Skeletal muscle cell (primary cell): ENCODE data around the gene SPTSSB.

ENCODE experiments used
- DNase-seq: peaks from one replicate; pipeline ENCODE4 v3.0.0-alpha.2; 2010; ENCODE audit warnings: low read depth
- H3K4me3 ChIP-seq: 2 replicates; pipeline ENCODE4 v1.5.1; 2011; ENCODE audit warnings: low read depth, mild to moderate bottlenecking, control low read depth, low read length, moderate library complexity

The SPTSSB gene

DNA sequence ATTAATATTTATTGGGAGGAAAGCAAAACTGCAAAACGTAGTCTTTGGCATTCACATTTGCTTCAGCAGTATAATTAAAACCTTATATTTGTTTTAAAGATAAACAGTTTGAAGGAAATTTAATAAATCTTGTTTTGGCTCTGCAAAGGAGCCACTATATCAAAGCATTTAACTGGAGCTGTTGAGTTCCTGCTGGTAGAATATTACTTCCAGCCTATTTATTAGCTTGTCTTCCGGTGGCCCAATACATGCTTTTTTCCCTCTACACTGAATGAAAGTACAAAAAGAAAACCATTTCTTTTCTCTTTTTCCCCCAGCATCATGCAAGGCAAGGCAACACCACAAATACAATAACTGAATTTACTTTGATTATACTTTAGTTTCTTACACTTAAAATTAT lies 26.3 kb downstream of the SPTSSB start:
- no peak overlapping the region for H3K4me3 ChIP-seq
- no peak for DNase-seq

DNA sequence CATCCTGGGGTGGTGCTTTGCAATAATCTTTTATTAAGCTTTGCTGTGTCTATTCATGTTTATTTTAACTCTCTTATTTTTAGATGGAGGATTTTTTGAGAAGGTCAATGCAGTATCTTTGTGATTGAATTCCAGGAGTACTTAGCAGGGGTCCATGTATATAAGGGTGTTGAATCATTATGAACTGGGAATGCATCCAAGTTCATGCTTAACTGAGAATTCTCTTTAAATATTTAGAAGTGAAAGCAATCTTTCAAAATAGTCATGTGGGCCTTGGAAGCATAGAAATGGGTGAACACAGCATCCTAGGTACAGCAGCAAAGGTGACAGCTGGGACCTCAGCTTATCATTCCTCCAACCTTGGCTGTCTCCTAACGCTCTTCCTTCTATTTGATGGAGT lies 27.3 kb downstream of the SPTSSB start:
- H3K4me3 ChIP-seq, result no peak overlapping the region
- no peak for DNase-seq

DNA sequence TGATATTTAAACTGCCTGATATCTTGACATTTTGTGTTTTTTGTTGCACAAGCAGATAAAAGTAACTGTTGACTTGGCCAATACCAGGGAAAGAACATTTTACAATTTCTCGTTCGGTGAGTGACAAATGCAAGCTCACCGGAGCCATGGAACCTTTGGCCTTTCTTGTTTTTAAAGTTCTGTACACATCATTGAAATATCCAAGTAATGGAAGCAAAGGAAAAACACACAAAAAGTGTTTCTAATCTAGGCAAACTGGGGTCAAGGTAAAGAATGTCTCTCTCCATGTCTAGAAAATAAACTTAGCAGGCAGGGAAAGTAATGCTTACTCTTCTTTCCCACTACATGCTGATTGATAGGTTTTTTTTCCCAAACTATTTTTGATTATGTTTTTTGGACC lies 27.8 kb downstream of the SPTSSB start:
- DNase-seq, result no peak
- H3K4me3 ChIP-seq, result no peak overlapping the region

DNA sequence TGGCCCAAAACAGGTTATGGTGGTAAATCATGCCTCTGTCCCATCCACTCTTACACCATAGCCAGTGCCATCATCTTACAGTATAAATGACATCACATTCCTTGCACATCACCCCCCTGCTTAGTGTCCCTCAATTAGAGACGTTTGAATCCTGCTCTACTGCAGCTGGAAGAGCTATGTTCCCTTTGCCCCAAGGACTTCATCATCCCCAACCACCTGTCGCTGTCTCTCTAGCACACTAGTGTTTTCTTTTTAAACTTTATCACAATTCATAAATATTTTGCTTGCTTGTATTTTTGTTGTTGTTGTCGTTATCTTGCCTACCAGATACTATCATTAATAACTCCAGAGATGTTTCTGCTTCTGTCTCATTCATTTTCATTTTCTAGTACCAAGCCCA lies 28.7 kb downstream of the SPTSSB start:
- DNase-seq, result no peak
- no peak overlapping the region for H3K4me3 ChIP-seq

DNA sequence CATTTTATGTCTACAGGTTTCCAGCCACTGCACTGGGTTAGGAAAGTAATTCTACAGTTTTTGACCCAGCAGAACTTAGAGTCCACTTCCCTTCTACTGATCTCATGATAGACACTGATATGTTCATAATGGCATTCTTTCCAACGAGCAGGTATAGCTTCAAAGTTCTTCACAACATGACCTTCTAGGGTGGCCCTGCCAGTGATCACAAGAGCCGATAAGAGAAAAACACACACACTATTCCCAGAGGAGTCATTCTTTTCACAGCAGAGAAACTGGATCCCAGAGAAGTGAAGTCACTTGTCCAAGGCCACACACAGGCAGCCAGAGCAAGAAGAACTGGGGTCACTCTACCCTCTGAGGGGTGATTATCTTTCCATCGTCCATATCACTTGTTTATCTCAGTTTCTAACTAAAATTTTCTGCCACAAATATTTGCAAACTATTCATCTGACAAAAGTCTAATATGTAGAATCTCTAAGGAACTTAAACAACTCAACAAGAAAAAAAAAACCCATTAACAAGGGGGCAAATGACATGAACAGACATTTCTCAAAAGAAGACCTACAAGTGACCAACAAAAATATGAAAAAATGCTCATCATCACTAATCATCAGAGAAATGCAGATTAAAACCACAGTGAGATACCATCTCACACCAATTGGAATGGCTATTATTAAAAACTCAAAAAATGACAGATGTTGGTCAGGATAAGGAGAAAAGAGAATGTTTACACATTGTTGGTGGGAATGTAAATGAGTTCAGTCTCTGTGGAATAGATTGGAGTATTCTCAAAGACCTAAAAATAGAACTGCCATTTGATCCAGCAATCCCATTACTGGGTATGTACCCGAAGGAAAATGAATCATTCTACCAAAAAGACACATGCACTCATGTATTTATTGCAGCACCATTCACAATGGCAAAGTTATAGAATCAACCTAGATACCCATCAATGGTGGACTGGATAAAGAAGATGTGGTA lies 31.5 kb downstream of the SPTSSB start:
- no peak for DNase-seq

DNA sequence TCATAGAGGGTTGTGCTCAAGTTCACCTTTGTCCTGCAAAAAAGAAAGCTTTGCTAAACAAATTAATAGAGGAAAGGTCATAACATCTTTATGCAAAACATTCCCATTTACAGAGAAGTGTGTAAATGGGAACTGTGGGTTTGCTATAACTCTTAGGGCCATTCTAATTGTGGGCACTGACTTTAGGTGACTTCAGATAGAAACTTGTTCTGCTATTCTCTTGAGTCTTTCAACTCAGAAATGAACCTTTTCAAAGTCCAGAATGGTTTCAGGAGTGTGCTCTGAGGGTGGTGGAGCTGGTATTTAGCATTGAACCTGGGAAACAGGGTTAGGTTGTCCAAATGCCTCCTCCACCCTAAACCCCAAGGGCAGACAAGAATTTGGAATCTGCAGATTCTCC lies 34.0 kb downstream of the SPTSSB start:
- DNase-seq, result no peak
- H3K4me3 ChIP-seq, result no peak overlapping the region

More for the DNA sequence above, 31.5 kb downstream of the SPTSSB start:
- no peak overlapping the region for H3K4me3 ChIP-seq

DNA sequence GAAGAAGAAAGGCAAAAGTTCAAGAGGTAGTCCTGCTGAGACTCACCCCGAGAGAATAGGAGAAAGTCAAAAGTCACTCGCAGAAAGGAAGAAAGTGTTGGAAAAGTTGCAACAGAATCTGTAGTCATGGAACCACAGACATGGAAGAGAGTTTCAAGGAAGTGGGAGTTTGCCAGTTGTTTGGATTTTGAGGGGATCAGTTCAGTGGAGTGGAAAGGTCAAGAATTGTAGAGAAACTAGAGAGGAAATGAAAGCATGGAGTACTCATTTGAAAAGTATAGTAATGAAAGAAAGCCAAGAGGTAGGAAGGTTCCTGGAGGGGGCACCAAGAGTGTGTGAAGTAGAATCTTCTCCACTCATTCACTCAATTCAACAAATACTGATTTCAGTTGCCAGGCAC lies 34.7 kb downstream of the SPTSSB start:
- H3K4me3 ChIP-seq, result no peak overlapping the region
- no peak for DNase-seq

DNA sequence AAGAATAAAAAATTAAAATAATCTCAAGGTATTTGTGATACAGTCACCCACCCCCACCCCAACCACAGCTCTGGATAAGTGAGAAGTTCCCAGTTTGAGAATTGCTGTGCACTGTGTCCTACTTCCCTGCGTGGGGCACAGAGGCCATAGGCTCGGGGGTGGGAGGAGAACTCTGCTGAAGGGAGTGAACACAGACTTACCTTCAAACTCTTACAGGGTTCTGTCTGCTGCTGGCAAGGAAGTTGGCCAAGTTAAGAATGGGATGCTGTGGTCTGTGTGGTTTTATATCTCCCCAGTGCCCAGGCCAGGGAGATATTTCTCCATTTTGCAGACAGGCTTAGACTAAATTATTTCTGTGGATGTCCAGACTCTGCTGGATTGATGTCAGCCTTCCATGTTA lies 37.6 kb downstream of the SPTSSB start:
- DNase-seq, result no peak
- no peak overlapping the region for H3K4me3 ChIP-seq

DNA sequence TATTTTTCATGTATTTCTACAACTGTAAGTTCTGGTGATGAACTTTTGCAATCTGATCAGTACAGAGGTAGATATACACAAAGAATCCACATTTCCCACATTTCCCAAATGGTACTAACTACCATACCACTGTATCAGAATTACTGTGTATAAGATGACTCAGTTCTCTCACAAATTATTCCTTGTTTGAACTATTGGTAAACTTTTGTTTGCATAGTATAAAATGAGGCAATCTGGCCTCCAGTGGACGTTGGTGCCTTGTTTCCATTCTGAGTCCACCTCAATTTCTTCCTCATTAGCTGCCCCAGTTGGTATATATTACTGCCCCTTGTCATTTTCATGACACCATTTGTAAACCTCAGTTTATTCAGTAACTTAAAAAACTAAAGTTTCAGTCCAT lies 38.5 kb downstream of the SPTSSB start:
- no peak for DNase-seq
- H3K4me3 ChIP-seq, result no peak overlapping the region

DNA sequence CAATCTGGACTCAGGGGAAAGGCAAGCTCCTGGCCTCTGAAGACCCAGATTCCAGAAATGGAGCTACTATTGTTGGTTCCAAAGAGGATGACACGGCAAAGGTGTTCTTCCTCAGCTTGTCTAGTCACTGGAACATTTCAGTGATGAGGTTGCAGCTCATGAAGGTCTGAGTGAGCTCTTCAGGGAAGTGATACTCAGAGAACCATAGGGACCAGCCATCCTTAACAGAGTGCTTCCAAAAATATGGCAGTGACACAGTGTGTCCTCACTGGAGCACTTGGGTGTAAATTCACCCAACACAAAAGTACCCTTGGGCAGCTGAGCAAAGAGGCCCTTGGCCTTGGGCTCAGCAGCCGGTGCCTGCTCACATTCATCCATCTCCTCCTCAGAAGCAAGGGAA lies 46.3 kb downstream of the SPTSSB start:
- H3K4me3 ChIP-seq, result no peak overlapping the region
- no peak for DNase-seq

DNA sequence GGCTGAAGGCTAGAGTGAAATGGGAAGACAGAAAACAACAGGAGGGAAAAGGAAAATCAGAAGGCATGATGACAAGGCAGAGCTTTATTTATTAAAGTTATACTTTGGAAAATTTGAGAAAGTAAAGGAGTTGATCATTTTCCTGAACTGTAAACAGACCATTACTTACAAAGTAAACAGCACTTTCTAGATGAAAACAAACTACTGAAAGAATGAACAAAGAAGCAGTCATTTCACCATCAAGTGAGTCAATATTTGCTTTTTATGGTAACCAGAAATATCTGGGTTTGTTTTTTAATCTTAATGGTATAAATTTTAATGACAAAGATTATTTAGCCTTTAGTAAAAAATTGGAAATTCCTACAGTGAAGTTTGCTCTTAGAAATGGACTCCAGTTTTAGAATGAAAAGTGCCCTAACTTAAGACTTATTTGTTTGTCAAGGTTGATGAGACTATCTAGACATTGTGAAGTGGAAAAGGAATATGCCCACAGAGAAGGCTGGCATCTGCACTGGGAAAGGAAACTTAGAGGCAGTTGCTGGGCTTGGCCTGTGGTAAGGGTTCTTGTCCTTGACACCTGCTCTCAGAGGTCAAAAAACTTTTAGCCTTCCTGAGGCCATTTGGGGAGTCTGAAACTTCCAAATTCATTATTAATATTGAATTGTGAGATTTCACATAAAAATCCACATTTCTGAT lies 47.2 kb downstream of the SPTSSB start:
- no peak for DNase-seq
- H3K4me3 ChIP-seq, result no peak overlapping the region

DNA sequence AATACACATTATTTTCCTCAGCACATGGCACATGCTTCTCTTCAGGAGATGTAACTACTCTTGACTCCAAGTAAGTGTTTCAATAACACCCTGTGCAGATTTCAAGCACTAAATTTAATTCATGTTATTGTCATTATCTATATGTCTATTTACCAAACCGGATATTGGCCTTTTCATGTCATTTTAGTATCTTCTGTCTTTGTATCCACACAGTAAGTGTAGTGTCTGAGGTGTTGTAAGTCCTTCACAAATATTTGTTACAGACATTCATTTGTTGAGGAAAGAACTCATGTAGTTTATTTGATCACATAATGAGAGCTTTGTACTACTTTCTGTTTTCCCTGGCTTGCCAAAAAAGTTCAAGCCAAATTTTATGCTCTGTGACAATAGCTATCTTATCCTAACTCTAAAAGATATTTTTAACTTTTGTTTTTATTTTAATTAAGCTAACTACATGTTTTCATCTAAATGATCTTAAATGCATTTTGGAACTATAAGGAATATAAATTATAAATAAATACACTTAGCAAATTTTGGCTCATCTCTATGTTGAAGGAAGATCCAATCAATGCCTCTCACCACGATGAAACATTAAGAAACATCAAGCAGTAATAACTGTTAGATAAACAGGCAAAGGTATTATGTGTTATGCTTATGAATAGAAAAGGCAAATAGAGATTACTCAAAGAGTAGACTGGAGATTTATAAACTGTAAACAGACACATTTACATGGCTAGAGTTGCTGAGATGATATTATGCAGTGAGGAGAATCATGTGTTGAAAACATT lies 48.3 kb downstream of the SPTSSB start:
- no peak for DNase-seq
- H3K4me3 ChIP-seq, result no peak overlapping the region

DNA sequence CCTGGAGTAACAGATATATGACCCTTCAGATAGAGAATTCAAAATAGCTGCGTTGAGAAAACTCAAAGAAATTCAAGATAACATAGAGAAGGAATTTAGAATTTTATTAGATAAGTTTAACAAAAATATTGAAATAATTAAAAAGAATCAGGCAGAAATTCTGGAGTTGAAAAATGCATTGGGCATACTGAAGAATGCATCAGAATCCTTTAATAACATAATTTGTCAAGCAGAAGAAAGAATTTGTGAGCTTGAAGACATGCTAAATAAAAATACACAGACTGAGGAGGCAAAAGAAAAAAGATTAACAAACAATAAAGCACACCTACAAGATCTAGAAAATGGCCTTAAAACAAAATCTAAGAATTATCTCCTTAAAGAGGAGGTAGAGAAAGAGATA lies 50.5 kb downstream of the SPTSSB start:
- no peak for DNase-seq
- H3K4me3 ChIP-seq, result no peak overlapping the region

DNA sequence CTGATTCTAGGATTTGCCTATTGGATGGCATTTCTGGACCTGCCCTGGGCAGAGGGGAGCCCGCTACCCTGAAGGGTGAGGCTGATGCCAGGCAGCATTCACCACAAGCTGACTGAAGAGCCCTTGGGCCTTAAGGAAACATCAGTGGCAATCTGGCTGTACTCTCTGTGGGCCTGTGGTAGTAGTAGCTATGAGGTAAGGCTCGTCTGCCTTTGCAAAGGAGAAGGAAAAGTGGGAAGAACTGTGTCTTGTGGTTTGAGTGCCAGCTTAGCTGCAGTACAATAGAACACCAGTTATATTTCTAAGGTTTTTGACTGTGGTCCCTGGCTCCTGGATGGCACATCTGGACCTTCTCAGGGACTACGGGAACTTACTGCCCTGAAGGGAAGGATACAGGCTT lies 51.5 kb downstream of the SPTSSB start:
- H3K4me3 ChIP-seq, result no peak overlapping the region
- no peak for DNase-seq

DNA sequence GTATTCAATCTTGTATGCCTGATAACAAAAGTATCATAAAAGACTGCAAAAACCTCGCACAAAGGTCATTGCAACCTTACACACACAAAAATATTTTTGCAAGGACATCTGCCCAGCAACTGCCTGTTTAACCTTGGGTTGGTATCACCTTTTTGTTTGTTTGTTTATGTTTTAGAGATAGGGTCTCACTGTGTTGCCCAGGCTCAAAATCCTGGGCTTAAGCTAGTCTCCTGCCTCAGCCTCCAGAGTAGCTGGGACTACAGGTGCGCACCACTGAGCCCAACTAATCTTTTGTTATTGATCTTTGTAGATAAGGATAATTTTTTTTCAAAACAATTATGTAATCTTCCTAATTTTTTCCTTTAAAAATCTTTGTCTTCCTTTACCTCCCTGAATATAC lies 54.2 kb downstream of the SPTSSB start:
- H3K4me3 ChIP-seq, result no peak overlapping the region
- DNase-seq, result no peak

DNA sequence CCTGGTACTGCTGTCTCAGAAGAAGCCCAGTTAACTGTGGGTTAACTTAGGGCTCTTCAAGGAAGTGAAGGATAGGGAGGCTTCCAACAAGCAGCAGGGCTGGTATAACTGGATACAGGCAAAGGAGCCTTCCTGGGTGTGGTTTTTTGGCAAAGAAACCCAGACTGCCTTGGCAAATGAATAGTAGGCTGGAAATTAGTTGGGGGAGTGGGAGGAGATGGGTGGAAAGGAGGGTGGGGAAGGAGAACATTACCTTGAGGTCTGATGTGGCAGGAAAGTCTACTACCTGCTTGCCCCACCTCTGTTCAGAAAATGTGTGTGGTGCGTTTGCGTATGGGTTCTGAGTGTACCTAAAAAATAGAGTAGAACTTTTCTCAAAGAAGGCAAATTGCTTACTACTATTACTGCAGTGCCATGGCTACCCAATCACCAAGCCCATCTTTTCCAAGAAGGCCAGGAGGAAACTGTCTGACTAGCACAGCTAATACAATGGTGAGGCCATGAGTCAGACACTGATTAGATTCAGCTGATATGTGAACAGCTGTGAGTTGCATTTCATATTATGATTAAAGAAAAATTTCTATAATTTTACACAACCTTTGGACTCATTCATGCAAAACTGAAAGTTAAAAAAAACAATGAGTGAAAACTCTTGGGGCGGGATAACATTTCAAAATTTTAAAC lies 55.2 kb downstream of the SPTSSB start:
- DNase-seq, result no peak
- H3K4me3 ChIP-seq, result no peak overlapping the region

DNA sequence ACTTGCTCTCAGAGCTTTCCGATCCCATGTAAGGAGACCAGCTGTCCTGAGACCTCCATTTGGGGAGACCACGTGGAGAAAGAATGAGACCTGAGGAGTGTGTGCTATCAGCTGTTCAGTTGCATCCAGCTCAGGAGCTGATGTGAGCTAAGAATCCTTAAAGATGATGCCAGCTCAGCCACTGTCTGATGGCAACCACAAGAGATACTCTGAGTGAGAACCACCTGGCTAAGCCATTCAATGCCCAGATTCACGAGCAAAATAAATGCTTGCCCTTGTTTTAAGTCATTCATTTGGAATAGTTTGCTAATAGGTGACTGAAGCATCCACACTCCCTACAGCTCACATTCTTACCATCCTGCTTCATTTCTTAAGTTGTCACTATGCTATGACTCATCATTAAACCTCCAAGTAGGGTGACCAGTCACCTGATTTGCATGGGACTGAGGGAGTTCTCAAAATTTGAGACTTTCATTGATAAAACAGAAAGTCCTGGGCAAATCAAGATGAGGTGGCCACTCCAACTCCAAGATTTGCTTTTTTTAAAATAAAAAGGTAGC lies 56.4 kb downstream of the SPTSSB start:
- no peak overlapping the region for H3K4me3 ChIP-seq
- DNase-seq, result no peak

DNA sequence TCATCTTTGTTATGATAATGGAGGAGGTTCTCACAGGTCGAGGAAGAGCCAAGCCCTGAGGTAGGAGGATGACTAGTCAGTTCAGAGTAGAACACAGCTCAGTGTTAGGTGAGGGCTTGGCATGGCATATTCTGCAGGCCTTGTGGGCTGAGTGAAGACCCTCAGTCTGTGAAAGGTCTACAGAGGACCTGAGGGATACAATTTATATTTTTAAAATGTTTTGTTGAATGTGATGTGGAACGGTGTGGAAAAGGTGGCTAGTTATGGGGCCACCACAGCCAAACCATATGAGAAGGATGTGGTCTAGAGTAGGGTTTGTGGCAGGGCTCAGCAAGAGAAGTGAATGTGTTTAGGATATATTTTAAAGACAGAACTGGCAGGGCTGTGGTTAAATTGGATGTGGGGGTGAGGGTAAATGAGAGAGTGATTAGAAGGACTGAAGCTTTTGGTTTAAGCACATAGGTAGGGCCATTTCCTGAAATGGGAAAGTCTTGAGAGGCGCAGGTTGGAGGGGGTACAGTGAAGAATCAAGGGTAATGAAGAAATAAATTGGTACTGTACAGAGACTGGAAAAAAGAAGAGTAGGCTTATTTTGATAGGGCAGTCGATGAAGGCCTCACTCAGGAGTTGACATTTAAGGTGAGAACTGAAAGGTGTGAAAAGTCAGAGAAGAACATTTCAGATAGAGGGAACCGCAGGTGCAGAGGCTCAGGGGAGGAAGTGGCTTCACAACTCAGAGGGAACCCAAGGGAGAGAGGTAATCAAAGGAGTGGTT lies 60.5 kb downstream of the SPTSSB start:
- no peak overlapping the region for H3K4me3 ChIP-seq
- no peak for DNase-seq
